GM18499 (cell line): ENCODE results near the gene STK4.
"Not testable (repeated sequence)": the region's sequence is repeated elsewhere in the genome, so short reads cannot be mapped to it uniquely, and the experiment has no call there.

Source experiments
- ATAC-seq: cut with Tn5 transposase; IDR thresholded peaks from one replicate; pipeline ENCODE4 v1.9.1; 2021; ENCODE audit warnings: moderate number of reproducible peaks; ENCODE audit not compliant: insufficient read depth, unreplicated experiment

Gene STK4

GRCh38 chr20:45049904-45050471 lies 83.7 kb downstream of the STK4 start:
- no peak for ATAC-seq

GRCh38 chr20:45051204-45052060 lies 85.1 kb downstream of the STK4 start:
- no peak for ATAC-seq

GRCh38 chr20:45052698-45053429 lies 86.6 kb downstream of the STK4 start:
- no peak for ATAC-seq

GRCh38 chr20:45053430-45054351 lies 87.4 kb downstream of the STK4 start:
- ATAC-seq = no peak

- ATAC-seq = no peak
Measured at GRCh38 chr20:45055056-45055455, 88.7 kb downstream of the STK4 start.

GRCh38 chr20:45056473-45057173 lies 90.3 kb downstream of the STK4 start:
- ATAC-seq = no peak

GRCh38 chr20:45058168-45058850 lies 92.0 kb downstream of the STK4 start:
- no peak for ATAC-seq

- no peak for ATAC-seq
Measured at GRCh38 chr20:45059022-45059728, 92.9 kb downstream of the STK4 start.

- no peak for ATAC-seq
Measured at GRCh38 chr20:45060294-45060693, 94.0 kb downstream of the STK4 start.

- no peak for ATAC-seq
Measured at GRCh38 chr20:45061244-45061643, 94.9 kb downstream of the STK4 start.

- ATAC-seq = not testable (repeated sequence)
Measured at GRCh38 chr20:45063107-45063506, 96.8 kb downstream of the STK4 start.

GRCh38 chr20:45064812-45065211 lies 98.5 kb downstream of the STK4 start:
- ATAC-seq = no peak

GRCh38 chr20:45066372-45066771 lies 100.1 kb downstream of the STK4 start:
- no peak for ATAC-seq

GRCh38 chr20:45067087-45067486 lies 100.8 kb downstream of the STK4 start:
- ATAC-seq = no peak

GRCh38 chr20:45067558-45067957 lies 101.2 kb downstream of the STK4 start:
- no peak for ATAC-seq

GRCh38 chr20:45069261-45069660 lies 102.9 kb downstream of the STK4 start:
- no peak for ATAC-seq

- no peak for ATAC-seq
Measured at GRCh38 chr20:45070932-45071632, 104.8 kb downstream of the STK4 start.

- no peak for ATAC-seq
Measured at GRCh38 chr20:45072066-45072465, 105.8 kb downstream of the STK4 start.
